HG03039 (cell line): ENCODE data around the gene CNNM4.

ENCODE experiments used
- ATAC-seq: cut with Tn5 transposase; IDR thresholded peaks from one replicate; pipeline ENCODE4 v1.9.1; 2021; ENCODE audit warnings: mild to moderate bottlenecking, moderate library complexity; ENCODE audit not compliant: unreplicated experiment

The CNNM4 gene

DNA sequence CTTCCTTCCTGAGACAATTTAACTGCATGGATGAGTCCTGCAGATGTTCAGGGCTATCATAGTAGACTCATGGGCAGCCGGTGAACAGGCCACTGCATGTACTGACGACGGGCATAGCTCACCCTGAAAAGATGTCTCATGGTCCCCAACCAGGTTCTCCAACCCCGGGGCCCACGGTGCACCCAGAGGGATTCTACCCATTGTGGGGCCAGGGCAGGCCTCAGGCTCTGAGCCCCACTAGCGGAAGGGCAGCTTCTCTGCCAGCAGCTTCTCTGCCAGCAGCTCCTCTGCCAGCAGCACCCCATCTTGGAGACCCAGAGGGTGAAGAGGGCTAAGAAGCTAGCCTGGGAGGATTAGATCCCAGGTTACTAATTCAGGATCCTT, 3.2 kb upstream of the CNNM4 start:
- no peak for ATAC-seq

DNA sequence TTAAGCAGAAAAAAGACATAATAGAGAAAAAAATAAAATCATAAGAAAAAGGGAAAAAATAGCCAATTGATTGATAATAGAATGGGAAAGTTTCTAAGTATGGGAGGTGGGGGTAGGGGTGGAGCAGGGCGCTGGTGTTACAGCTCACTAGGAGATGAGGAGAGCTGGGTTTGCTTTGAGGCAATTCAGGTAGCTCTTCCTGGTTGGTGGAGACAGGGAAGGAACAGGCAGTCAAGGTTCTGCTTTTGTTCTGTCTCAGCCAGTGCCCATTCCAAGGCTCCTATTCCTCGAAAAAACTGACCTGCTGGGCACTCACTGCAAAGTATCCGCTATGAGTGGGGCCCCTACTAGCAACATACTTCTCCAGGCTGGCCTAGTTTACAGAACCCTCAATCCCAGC, 1.7 kb upstream of the CNNM4 start:
- no peak for ATAC-seq

DNA sequence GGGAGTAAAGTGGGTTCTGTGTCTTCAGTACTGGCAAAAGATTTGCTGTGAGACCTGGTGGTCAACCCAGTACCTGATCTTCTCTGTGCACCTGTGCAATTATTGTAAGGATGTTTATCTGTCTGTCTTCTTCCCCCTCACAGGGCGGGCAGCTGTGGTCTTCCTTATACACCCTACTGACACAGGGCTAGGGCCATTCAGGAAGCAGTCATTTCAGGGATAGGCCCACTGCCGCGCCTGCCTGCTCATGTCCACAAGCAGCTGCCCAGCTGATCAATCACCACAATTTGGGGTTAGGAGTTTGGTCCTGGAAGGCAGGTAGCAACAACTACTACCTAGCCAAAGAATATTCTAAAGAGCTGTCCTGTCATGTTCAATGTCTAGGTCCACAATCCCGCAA, 1.2 kb upstream of the CNNM4 start:
- no peak for ATAC-seq

DNA sequence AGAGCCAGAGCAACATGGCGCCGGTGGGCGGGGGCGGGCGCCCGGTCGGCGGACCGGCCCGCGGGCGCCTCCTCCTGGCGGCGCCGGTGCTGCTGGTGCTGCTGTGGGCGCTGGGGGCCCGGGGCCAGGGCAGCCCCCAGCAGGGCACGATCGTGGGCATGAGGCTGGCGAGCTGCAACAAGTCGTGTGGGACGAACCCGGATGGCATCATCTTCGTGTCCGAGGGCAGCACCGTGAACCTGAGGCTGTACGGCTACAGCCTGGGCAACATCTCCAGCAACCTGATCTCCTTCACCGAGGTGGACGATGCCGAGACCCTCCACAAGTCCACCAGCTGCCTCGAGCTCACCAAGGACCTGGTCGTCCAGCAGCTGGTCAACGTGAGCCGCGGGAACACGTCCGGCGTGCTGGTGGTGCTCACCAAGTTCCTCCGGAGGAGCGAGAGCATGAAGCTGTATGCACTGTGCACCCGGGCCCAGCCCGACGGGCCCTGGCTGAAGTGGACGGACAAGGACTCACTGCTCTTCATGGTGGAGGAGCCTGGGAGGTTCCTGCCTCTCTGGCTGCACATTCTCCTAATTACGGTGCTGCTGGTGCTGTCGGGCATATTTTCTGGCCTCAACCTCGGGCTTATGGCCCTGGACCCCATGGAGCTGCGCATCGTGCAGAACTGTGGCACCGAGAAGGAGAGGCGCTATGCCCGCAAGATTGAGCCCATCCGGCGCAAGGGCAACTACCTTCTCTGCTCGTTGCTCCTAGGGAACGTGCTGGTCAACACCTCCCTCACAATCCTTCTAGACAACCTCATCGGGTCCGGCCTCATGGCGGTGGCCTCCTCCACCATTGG, 507 bp downstream of the CNNM4 start:
- no peak for ATAC-seq

DNA sequence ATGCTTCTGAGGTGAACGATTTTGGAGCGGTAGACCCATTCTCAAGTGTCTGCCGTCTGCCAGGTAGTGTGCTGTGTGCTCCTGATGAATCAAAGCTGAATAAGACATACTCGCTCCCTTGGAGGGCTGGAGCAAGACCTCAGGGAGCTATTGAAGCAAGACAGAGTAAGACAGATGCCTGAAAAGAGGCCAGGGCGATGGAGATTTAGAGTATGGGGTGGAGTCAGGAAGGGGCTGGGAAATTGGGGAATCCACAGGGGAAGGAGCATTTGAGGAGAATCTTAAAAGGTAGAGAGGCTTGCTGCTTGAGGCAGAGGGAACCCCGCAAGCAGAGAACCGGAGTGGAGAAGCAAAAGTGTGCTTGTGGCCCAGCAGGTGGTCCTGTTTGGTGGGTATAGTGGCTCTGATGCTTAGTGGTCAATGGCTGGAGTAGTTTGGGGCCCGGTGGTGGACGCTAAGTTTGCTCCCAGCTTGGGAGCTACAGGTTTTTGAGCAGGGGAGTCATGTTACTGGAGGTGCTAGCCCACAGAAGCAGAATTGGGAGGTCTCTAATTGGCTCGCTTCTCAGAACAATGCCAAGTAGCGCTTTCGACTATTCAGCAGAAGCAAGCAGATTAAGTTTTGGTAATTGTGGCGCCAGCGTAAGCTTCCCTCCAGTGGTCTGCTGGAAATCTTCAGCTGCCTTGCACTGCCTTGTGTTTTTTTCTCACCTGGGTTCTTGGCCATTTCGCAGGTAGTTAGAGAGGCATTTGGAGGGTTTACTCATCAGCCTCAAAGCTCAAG, 2.0 kb downstream of the CNNM4 start:
- no peak for ATAC-seq

DNA sequence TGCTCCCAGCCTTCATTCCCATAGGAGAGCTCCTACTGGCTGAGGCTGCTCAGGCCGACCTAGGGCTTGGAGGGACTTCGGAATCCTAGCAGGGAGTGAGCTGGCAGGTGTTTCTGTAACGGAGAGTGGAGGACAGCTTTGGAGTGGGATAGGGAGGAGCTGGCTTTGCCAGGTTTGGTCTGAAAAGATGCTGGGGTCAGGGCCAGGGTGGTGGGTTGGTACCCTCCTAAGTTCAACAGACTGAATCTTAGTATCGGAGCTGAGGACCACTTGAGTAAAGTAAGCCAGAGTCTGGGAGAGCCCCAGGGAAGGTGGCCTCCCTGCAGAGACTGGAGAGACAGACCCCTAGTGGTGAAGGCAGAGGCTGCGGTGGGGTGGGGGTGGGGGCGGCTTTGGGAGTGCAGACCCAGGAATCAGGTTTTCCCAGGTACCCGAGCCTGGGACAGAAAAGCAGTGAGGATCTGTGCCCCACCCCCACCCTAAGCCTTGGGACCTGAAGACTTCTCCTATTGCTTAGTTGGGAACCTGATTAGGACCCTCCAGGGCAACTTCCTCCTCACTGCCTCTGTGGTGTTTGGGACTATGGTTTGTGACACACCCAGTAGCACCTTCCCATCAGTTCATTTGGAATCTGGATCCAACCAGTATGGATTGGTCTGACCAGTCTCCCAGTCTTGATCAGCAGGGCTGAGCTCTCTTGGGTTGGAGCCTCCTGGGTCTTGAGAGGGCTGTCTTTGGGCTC, 3.0 kb downstream of the CNNM4 start:
- ATAC-seq: no peak

DNA sequence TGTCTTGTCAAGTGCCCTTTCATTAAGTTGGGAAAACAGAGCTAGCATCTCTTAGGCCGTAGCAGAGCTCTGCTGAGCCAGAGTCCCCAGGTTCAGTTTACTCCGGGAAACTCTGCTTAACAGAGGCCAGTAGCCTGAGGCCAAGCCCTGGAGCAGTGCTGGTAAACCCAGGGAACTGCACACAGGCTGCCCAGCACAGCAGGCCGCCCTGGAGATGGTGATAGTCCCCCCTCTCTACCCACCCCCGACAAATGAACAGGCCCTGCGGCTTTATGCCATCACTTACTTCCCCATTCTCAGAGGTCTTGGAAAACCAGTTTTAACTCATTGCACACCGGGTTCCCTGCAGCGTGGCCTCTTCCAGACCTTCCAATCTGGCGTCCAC, 3.5 kb downstream of the CNNM4 start:
- no peak for ATAC-seq

DNA sequence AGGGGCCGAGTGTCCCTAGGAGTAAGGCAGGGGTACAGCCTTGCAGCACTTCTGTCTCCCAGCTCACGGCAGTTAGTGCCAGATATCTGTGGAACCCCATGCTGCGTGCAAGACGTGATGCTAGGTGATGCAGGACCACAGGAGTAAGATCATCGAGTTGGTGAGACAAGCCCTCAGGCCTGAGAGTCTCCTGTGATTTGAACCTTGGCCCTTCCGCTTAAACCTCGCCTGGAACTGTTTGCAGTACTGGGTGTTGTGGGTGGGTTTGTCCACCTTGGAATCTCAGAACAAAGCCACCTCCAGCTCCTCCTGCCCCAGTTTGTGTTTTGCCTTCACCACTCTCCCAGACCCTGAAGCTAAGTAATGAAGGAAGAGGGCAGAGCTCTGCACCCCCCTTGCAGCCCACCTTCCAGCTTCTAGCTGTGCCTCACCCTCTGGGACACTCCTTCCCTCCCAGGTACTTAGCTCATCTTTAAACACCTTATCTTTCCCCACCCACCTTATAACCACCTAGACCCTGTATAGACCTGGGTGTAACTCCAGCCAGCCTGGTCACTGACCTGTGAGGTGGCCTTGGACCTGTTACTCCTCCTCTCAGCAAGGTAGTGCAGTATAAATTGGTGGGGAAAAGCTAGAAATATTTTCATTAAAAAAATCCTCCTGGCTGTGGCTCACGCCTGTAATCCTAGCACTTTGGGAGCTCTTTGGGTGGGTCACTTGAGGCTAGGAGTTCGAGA, 6.6 kb downstream of the CNNM4 start:
- ATAC-seq: no peak

DNA sequence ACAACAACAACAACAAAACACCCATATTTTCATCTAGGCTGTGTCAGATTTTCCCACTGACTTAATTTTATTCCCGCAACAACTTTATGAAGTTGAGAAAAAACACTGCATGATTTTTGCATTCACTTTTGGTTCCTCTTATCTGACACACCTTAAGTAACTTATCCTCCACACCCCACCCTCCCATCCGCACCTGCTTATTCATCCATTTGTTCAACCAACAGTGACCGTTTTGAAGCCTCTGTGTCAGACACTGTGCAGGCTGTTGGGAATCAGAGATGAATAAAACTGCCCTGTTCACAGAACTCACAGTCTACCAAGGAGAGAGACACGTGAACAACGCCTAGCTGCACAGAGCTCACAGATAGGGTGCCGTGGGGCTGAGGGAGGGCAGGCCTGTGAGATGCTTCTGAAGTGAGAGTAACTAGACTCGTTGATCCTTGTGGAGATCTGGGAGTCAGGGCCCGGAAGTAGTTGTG, 7.4 kb downstream of the CNNM4 start:
- no peak for ATAC-seq

DNA sequence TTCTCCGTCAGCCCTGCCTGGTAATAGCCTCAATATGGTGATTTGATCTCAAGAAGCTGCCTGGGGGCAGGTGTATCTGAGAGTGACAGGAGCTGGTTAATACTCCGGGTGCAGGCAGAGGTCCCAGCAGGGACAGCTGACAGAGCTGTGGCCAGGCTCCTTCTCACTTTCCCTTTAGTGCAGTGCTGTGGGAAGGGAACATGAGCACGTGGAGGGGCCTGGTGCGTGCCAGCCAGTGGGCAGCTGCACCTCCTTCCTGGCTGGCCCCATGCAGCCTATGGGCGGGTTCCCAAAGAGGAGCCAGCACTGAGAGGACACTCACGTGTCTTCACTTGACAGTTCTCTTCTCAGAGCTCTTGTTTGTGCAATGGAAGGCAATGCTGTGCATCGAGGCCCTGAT, 9.1 kb downstream of the CNNM4 start:
- no peak for ATAC-seq

DNA sequence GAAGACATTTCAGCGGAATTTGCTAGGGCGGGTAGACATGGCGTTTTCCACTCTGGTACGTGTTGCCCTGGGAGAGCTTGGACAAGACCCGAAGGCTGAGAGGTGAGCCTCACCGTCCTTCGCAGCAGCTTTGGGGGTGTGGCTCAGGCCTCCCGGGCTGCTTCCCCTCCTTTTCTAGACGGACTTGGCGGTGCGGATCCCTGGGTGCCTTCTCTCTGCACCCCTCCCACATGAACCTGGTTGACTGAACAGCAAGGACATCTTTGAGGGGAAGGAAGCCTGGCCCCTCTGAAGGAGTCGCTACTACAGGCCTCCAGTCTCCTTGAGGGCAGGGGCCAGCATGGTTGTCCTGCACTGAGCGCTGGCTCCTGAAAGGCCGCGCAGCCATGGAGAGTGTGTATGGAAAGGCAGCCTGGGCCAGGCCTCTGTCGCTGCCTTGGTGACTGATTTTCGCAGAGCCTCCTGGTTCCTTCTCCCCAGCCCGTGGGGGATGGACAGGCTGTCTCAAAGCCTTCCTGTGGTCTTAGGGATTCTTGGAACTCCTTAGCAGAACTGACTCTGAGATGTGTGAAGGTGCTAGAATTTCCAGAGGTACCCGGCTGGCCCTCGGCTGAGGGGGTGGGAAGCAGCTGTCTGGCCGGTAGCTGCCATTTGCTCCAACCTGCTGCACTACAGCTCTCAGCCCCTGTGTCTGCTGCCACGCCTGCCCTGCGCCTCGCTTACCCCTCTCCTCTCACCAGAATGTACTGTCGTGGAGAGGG, 9.9 kb downstream of the CNNM4 start:
- ATAC-seq: no peak

DNA sequence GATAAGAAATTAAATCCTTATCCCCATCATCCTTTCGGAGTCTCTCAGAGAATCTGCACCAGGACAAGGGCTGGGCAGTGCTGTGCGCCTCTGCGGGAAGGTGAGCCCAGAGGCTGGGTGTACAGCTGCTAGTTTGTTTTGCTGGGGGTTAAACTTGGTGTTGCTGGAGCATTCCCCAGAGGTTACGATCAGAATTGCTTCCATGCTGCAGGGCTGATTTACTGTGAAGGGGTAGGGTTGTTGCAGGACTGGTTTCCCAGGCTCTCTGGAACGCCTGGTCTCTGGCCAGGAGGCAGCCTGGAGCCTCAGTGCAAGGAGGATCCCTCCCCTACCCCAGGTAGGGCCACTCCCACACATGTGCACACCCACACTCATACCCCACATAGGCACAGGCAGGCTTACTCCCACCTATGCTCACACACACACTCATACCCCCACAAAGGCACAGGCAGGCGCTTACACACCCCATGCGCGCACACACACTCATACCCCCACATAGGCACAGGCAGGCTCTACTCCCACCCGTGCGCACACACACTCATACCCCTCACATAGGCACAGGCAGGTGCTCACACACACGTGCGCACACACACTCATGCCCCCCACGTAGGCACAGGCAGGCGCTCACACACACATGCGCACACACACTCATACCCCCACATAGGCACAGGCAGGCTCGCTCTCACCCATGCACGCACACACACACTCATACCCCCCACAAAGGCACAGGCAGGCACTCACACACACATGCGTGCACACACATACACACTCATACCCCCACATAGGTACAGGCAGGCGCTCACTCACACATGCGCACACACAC, 11.3 kb downstream of the CNNM4 start:
- no peak for ATAC-seq

DNA sequence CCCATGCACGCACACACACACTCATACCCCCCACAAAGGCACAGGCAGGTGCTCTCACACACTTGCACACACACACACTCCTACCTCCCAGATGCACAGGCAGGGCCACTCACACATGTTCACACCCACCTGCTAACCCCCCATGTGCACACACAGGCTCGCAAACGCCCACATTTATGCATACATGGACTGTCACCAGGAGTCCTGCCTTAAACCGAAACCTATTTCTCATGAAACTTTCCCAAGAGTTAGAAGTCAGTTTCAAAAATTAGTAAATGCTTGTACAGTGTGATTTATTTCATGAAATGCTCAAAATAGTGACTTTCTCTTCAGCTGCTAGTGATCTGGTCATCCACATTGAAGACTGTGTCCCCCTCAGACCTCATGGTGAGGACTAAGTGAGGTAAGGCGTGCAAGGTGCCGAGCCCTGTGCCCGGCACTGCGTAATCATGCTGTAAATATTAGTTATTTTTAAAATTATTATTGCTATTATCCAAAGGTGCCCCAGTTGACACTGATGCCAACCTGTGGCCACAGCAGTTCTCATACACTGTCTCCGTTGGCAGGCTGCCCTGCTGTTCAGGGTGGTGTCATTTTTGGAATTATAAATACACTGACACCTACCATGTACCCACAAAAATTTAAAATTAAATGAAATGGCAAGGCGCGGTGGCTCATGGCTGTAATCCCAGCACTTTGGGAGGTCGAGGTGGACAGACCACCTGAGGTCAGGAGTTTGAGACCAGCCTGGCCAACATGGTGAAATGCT, 12.4 kb downstream of the CNNM4 start:
- no peak for ATAC-seq

DNA sequence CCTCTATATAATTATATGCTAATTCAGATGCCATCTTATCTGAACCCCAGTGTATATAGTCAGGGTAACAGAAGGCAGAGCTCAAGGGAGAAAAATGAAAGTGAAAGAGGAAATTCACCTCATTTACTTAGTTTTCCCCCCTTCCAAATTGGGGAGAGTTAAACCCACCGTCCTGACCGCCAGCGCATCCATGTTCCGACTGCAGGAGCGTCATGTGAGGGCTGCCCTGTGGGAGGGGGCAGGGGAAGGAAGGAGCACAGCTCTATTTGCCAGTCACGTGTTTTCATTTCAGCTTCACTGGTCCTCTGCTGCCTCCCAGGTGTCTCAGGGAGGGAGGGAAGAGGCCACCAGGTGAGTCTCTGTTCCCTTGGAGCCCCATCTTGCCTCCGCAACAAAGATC, 13.2 kb downstream of the CNNM4 start:
- ATAC-seq: no peak

DNA sequence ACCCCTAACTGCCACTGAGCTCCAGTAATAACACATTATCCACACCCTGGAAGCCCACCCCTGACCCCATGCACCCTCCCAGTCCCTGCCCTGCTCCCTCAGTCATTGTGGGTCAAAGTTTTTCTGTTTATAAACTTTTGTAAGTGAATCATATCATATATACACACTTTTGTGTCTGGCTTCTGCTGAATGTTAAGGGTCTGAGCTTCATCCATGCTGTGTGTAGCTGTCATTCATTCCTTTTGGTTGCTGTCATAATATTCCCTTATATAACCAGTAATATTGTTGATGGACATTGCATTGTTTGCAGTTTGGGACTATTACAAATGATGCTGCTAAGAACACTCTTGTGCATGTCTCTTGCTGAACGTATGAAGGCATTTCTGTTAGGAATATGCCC, 14.5 kb downstream of the CNNM4 start:
- no peak for ATAC-seq

DNA sequence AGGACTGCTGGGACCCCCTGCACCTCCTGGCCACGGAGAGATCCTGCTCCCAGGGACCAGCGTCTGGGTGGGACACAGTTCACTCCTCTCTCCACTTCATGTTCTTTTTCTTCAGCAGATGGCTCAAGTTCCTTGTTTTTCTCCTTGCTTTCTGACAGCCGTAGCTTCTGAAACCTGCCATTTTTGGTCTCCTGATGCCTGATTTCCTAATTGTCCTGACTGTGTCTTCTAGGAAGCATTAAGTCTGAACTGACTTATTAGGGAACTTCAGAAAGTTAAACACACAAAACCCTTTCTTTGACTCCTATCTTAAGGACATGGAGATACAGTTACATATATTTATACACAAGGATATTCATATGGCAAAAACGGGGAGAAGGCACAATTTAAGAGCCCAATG, 22.7 kb downstream of the CNNM4 start:
- no peak for ATAC-seq

DNA sequence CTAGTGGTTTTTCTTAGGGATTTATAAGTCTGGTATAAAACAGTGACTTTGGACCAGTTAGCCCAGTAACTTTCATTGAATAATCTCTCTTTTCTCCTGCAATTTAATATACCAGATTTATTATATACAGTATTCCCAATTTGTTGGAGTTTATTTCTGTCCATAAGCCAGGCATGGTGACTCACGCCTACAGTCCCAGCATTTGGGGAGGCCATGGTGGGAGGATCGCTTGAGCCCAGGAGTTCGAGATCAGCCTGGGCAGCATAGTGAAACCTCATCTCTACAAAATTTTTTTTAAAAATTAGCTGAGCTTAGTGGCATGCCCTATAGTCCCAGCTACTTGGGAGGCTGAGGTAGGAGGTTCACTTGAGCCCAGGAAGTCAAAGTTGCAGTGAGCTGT, 26.7 kb downstream of the CNNM4 start:
- ATAC-seq: no peak

DNA sequence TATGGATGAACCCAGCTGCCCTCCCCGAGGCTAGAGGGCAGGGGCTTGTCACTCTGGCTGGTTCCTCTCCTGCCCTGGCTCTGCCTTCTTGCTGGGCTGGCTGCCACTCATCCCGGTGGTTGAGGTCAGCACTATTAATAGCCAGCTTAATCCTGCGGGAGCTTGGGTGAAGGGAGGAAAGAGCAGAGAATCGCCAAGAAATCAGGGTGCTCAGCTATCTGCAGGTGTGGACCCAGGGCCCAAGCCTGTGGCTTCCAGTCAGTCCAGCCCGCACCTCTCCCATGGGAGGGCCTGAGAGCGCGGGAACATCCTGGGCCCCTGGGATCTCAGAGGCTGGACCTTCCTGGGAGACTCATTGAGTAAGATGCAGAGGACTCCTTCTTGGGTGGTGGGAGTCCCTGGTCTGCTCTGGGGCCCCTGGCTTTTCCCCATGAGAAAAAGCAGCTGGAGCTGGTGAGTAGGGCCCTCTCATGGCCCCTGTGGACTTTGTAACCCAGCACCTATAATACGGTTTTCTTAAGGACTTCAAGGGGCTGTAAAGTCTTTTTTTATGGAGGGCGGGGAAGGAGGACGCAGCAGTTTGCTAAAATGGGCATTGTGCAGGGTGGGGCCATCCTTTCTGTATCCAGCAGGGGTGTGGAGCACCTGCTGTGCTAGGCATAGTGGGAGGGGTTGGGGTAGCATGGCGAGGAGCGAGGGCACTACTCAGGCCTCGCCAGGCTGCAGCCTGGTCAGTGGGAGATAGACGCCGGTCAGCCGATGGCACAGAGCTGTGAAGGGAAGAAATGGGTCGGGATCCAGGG, 27.9 kb downstream of the CNNM4 start:
- no peak for ATAC-seq
